Measurements from ENCODE around the gene PAQR6. TPM values are rescaled to one million over a fixed set of nuclear protein-coding genes. Genes with fewer than 3 reads are reported as not detected.

Gene PAQR6
- 3.3 to 5.1 TPM (median 4.0 TPM) in 5 replicates for total RNA-seq (2022; extraction: Qiagen RNA extraction)

GRCh38 chr1:156247460-156248322 is at the start of gene PAQR6:
PAQR6 (minus strand) TSS chr1:156248056; CDS start chr1:156246731, 1,325 bp downstream.

GRCh38 chr1:156295391-156295947 is 47.6 kb upstream of the PAQR6 start, which contains the start of gene GLMP:
GLMP (minus strand) TSS chr1:156295679; CDS start chr1:156295645, 34 bp downstream.

GRCh38 chr1:156284112-156284511 is 36.3 kb upstream of the PAQR6 start, which contains the start of gene TMEM79:
TMEM79 (plus strand) TSS chr1:156284325; CDS start chr1:156285227, 902 bp downstream.

GRCh38 chr1:156282479-156283222 is 34.8 kb upstream of the PAQR6 start, which contains the start of gene SMG5:
SMG5 (minus strand) TSS chr1:156282825; CDS start chr1:156282680, 145 bp downstream.

GRCh38 chr1:156241926-156242325 is 5.9 kb downstream of the PAQR6 start, which contains the start of gene BGLAP:
BGLAP (plus strand) TSS chr1:156242184; CDS start chr1:156242232, 48 bp downstream.

GRCh38 chr1:156212833-156213643 is 34.8 kb downstream of the PAQR6 start, which contains the start of gene PMF1:
PMF1 (plus strand) TSS chr1:156213007; CDS start chr1:156213016, 9 bp downstream.

GRCh38 chr1:156193488-156194299 is 54.2 kb downstream of the PAQR6 start, which contains the start of gene SLC25A44:
SLC25A44 (plus strand) TSS chr1:156194104; CDS start chr1:156199848, 5,744 bp downstream.

Other genes starting within 250 kb of the PAQR6 start
- 250 to 268 TPM (median 263 TPM) in 5 replicates for gene SSR2, start 227.1 kb downstream of the PAQR6 start, total RNA-seq (2022; extraction: Qiagen RNA extraction)
- 32.9 to 41.6 TPM (median 39.7 TPM) in 5 replicates for gene UBQLN4, start 194.3 kb downstream of the PAQR6 start, total RNA-seq (2022; extraction: Qiagen RNA extraction)
- gene LAMTOR2, start 193.3 kb downstream of the PAQR6 start, total RNA-seq (2022; extraction: Qiagen RNA extraction) = 152 to 169 TPM (median 157 TPM) in 5 replicates
- gene RAB25, start 186.9 kb downstream of the PAQR6 start, total RNA-seq (2022; extraction: Qiagen RNA extraction) = 0.29 TPM in 1 of 5 replicates, not detected in the others
- 1.2 to 2.4 TPM (median 1.6 TPM) in 5 replicates for gene MEX3A, start 165.6 kb downstream of the PAQR6 start, total RNA-seq (2022; extraction: Qiagen RNA extraction)
- gene LMNA, start 133.3 kb downstream of the PAQR6 start, total RNA-seq (2022; extraction: Qiagen RNA extraction) = 612 to 781 TPM (median 765 TPM) in 5 replicates
- 0.33 to 0.43 TPM (median 0.38 TPM) in 5 replicates for gene SEMA4A, start 94.5 kb downstream of the PAQR6 start, total RNA-seq (2022; extraction: Qiagen RNA extraction)
- 26.2 to 30.0 TPM (median 26.7 TPM) in 5 replicates for gene SLC25A44, start 54.0 kb downstream of the PAQR6 start, total RNA-seq (2022; extraction: Qiagen RNA extraction)
- gene PMF1, start 35.0 kb downstream of the PAQR6 start, total RNA-seq (2022; extraction: Qiagen RNA extraction) = 57.1 to 65.8 TPM (median 61.8 TPM) in 5 replicates
- 0.21 to 0.33 TPM (median 0.25 TPM) in 3 of 5 replicates, not detected in the others for gene BGLAP, start 5.9 kb downstream of the PAQR6 start, total RNA-seq (2022; extraction: Qiagen RNA extraction)
- 36.8 to 46.7 TPM (median 46.0 TPM) in 5 replicates for gene SMG5, start 34.8 kb upstream of the PAQR6 start, total RNA-seq (2022; extraction: Qiagen RNA extraction)
- gene TMEM79, start 36.3 kb upstream of the PAQR6 start, total RNA-seq (2022; extraction: Qiagen RNA extraction) = 5.9 to 8.2 TPM (median 7.5 TPM) in 5 replicates
- gene GLMP, start 47.6 kb upstream of the PAQR6 start, total RNA-seq (2022; extraction: Qiagen RNA extraction) = 35.4 to 49.9 TPM (median 47.7 TPM) in 5 replicates
- not detected in 5 replicates for gene VHLL, start 51.3 kb upstream of the PAQR6 start, total RNA-seq (2022; extraction: Qiagen RNA extraction)
- gene CCT3, start 90.2 kb upstream of the PAQR6 start, total RNA-seq (2022; extraction: Qiagen RNA extraction) = 382 to 400 TPM (median 397 TPM) in 5 replicates
- gene TSACC, start 90.5 kb upstream of the PAQR6 start, total RNA-seq (2022; extraction: Qiagen RNA extraction) = 1.6 to 3.4 TPM (median 2.1 TPM) in 5 replicates
- not detected in 5 replicates for gene RHBG, start 121.2 kb upstream of the PAQR6 start, total RNA-seq (2022; extraction: Qiagen RNA extraction)

Data from A549 treated with Mapracorat at 1 μM for 4 hours (cell line).